ENCODE data around the gene CCDC12.

The CCDC12 gene

GRCh38 chr3:46935989-46936558 is 40.5 kb downstream of the CCDC12 start:
- no peak for DNase-seq (ENCODE audit: low spot score)

GRCh38 chr3:46935168-46935858 is 41.2 kb downstream of the CCDC12 start:
- DNase-seq (ENCODE audit: low spot score), result peak; percentile 76

- DNase-seq (ENCODE audit: low spot score), result peak; percentile 38
These were observed 41.9 kb downstream of the CCDC12 start for GRCh38 chr3:46934498-46935167.

GRCh38 chr3:46934072-46934471 is 42.5 kb downstream of the CCDC12 start:
- DNase-seq (ENCODE audit: low spot score), result no peak

GRCh38 chr3:46933261-46933660 is 43.3 kb downstream of the CCDC12 start:
- no peak for DNase-seq (ENCODE audit: low spot score)

GRCh38 chr3:46932455-46933225 is 43.9 kb downstream of the CCDC12 start:
- DNase-seq (ENCODE audit: low spot score), result no peak

GRCh38 chr3:46931631-46932331 is 44.8 kb downstream of the CCDC12 start:
- DNase-seq (ENCODE audit: low spot score), result no peak

GRCh38 chr3:46930945-46931403 is 45.6 kb downstream of the CCDC12 start:
- DNase-seq (ENCODE audit: low spot score), result no peak

- DNase-seq (ENCODE audit: low spot score), result no peak
These were observed 46.2 kb downstream of the CCDC12 start for GRCh38 chr3:46930166-46930944.

GRCh38 chr3:46929324-46929723 is 47.2 kb downstream of the CCDC12 start:
- DNase-seq (ENCODE audit: low spot score), result no peak

GRCh38 chr3:46928282-46928681 is 48.3 kb downstream of the CCDC12 start:
- DNase-seq (ENCODE audit: low spot score), result no peak

- no peak for DNase-seq (ENCODE audit: low spot score)
These were observed 48.8 kb downstream of the CCDC12 start for GRCh38 chr3:46927718-46928073.

GRCh38 chr3:46926871-46927717 is 49.5 kb downstream of the CCDC12 start:
- no peak for DNase-seq (ENCODE audit: low spot score)

GRCh38 chr3:46926447-46926846 is 50.1 kb downstream of the CCDC12 start:
- no peak for DNase-seq (ENCODE audit: low spot score)

GRCh38 chr3:46926039-46926438 is 50.5 kb downstream of the CCDC12 start:
- no peak for DNase-seq (ENCODE audit: low spot score)

GRCh38 chr3:46925585-46925934 is 51.0 kb downstream of the CCDC12 start:
- no peak for DNase-seq (ENCODE audit: low spot score)

- DNase-seq (ENCODE audit: low spot score), result no peak
These were observed 51.5 kb downstream of the CCDC12 start for GRCh38 chr3:46924921-46925584.

- DNase-seq (ENCODE audit: low spot score), result no peak
These were observed 52.8 kb downstream of the CCDC12 start for GRCh38 chr3:46923559-46924350.
